SK-N-SH (cell line): ENCODE data around the gene MSANTD7. TPM values are rescaled to one million over a fixed set of nuclear protein-coding genes. Genes with fewer than 3 reads are reported as not detected.

Experiments
- CTCF ChIA-PET: fragments of 300-600, 350-600 bp; formaldehyde crosslinking; extraction: SDS; loops from one replicate; lab custom pipeline; 2021; lab: Yijun Ruan, JAX
- POLR2A ChIA-PET: fragments of 350-600 bp; sonication (Branson Sonifier 250); formaldehyde crosslinking; extraction: SDS; loops from one replicate; lab custom pipeline; 2020; ENCODE audit warnings: antibody characterized with exemption, inconsistent platforms; lab: Yijun Ruan, JAX
- DNase-seq: peaks from one replicate; pipeline ENCODE4 v3.0.0; 2012
- H2AFZ ChIP-seq: fragments of 200-600 bp; sonication (generic); 2 replicates; pipeline ENCODE4 v1.8.1; 2016; ENCODE audit warnings: antibody characterized with exemption, mild to moderate bottlenecking, low read depth
- H3F3A ChIP-seq: fragments of 200-600 bp; sonication (generic); replicated peaks from 2 replicates; pipeline ENCODE3; 2016; ENCODE audit warnings: antibody characterized with exemption, mild to moderate bottlenecking; ENCODE audit not compliant: insufficient read depth
- H3K27ac ChIP-seq, 2 experiments: fragments of 200-500 bp in 1 of 2; fragments of 200-600 bp in 1 of 2; sonication (Bioruptor generic) in 1 of 2; sonication (generic), shearing (Covaris generic) in 1 of 2; 2 replicates each; pipeline versions ENCODE4 v1.5.1 to v1.6.1; 2014 to 2016; ENCODE audit warnings: low read depth in 2 of 2, inconsistent platforms in 1 of 2, low read length in 1 of 2, mild to moderate bottlenecking in 1 of 2, mixed read lengths in 1 of 2
- H3K27me3 ChIP-seq: fragments of 200-600 bp; sonication (generic), shearing (Covaris generic); 2 replicates; pipeline ENCODE4 v1.6.1; 2016; ENCODE audit warnings: mixed run types; ENCODE audit not compliant: insufficient read depth
- H3K36me3 ChIP-seq, 2 experiments: fragments of 200-500 bp in 1 of 2; fragments of 200-600 bp in 1 of 2; sonication (Bioruptor generic) in 1 of 2; sonication (generic) in 1 of 2; replicated peaks in 1 of 2; 2 replicates each; pipeline versions ENCODE3 to v1.5.1; 2014 to 2016; ENCODE audit warnings: low read length in 1 of 2, mild to moderate bottlenecking in 1 of 2; ENCODE audit not compliant: insufficient read depth in 2 of 2, control insufficient read depth in 1 of 2
- H3K4me1 ChIP-seq, 2 experiments: fragments of 200-500 bp in 1 of 2; fragments of 200-600 bp in 1 of 2; sonication (Bioruptor generic) in 1 of 2; sonication (generic), shearing (Covaris generic) in 1 of 2; 2 replicates each; pipeline versions ENCODE4 v1.5.1 to v1.6.1; 2014 to 2016; ENCODE audit warnings: low read depth in 1 of 2, low read length in 1 of 2, mixed run types in 1 of 2; ENCODE audit not compliant: insufficient read depth in 2 of 2, control insufficient read depth in 1 of 2
- H3K4me2 ChIP-seq: fragments of 200-600 bp; sonication (generic), shearing (Covaris generic); 2 replicates; pipeline ENCODE4 v1.6.1; 2017; ENCODE audit warnings: mixed run types
- H3K4me3 ChIP-seq, 2 experiments: fragments of 200-500 bp in 1 of 2; fragments of 200-600 bp in 1 of 2; sonication (Bioruptor generic) in 1 of 2; sonication (generic), shearing (Covaris generic) in 1 of 2; 2 replicates each; pipeline versions ENCODE4 v1.5.1 to v1.8.1; 2014 to 2016; ENCODE audit warnings: low read depth in 2 of 2, inconsistent platforms in 1 of 2, low read length in 1 of 2, mild to moderate bottlenecking in 1 of 2, mixed read lengths in 1 of 2, moderate library complexity in 1 of 2
- H3K79me2 ChIP-seq: fragments of 200-600 bp; sonication (generic); 2 replicates; pipeline ENCODE4 v1.8.1; 2017; ENCODE audit warnings: mild to moderate bottlenecking; ENCODE audit not compliant: insufficient read depth
- H3K9ac ChIP-seq: fragments of 200-600 bp; sonication (generic); 2 replicates; pipeline ENCODE4 v1.6.1; 2017; ENCODE audit warnings: mixed run types
- H3K9me2 ChIP-seq: fragments of 200-600 bp; sonication (generic); 2 replicates; pipeline ENCODE4 v1.6.1; 2017; ENCODE audit warnings: mixed run types
- H3K9me3 ChIP-seq: fragments of 200-600 bp; sonication (generic); 2 replicates; pipeline ENCODE4 v1.6.1; 2017; ENCODE audit warnings: mixed run types, mild to moderate bottlenecking, moderate library complexity
- H4K20me1 ChIP-seq: fragments of 200-600 bp; sonication (generic); 2 replicates; pipeline ENCODE4 v1.6.1; 2017; ENCODE audit warnings: mild to moderate bottlenecking, mixed run types; ENCODE audit not compliant: insufficient read depth
- CHD2 ChIP-seq: fragments of 150-350 bp; IDR thresholded peaks from 2 replicates; pipeline ENCODE4 v1.6.1; 2018; ENCODE audit warnings: low read length; ENCODE audit not compliant: partially characterized antibody
- CTCF ChIP-seq: fragments of 200-600 bp; sonication (generic); IDR thresholded peaks from 2 replicates; pipeline ENCODE4 v1.6.1; 2017; ENCODE audit warnings: antibody characterized with exemption, mild to moderate bottlenecking, moderate library complexity
- ELF1 ChIP-seq: IDR thresholded peaks from 2 replicates; pipeline ENCODE4 v1.4.0; 2012
- EP300 ChIP-seq, 2 experiments: IDR thresholded peaks; 2 replicates each; pipeline versions ENCODE4 v1.4.0 to v1.6.1; 2012; ENCODE audit warnings: borderline replicate concordance in 1 of 2, low read depth in 1 of 2, low read length in 1 of 2
- IRF3 ChIP-seq: fragments of 150-350 bp; IDR thresholded peaks from 2 replicates; pipeline ENCODE4 v1.6.1; 2016; ENCODE audit warnings: mild to moderate bottlenecking, low read depth, low read length
- NRF1 ChIP-seq: IDR thresholded peaks from 2 replicates; pipeline ENCODE4 v1.6.1; 2012; ENCODE audit warnings: low read depth, mild to moderate bottlenecking, low read length
- PBX3 ChIP-seq: IDR thresholded peaks from 2 replicates; pipeline ENCODE4; 2012
- POLR2AphosphoS5 ChIP-seq: IDR thresholded peaks from 2 replicates; pipeline ENCODE4 v1.6.1; 2012; ENCODE audit warnings: low read depth, low read length
- RAD21 ChIP-seq: IDR thresholded peaks from 2 replicates; pipeline ENCODE4 v1.6.1; 2012; ENCODE audit warnings: mild to moderate bottlenecking, low read length
- RCOR1 ChIP-seq: fragments of 150-350 bp; IDR thresholded peaks from 2 replicates; pipeline ENCODE4 v1.6.1; 2017; ENCODE audit warnings: antibody characterized with exemption, low read length
- REST ChIP-seq: IDR thresholded peaks from 2 replicates; pipeline ENCODE4 v1.6.1; 2012; ENCODE audit warnings: mild to moderate bottlenecking, low read depth, low read length, moderate library complexity
- RXRA ChIP-seq: IDR thresholded peaks from 2 replicates; pipeline ENCODE4 v1.4.0; 2012; ENCODE audit warnings: low read depth, mild to moderate bottlenecking, borderline replicate concordance
- SIN3A ChIP-seq: IDR thresholded peaks from 2 replicates; pipeline ENCODE4 v1.6.1; 2012; ENCODE audit warnings: low read depth, mild to moderate bottlenecking, low read length, moderate library complexity, borderline replicate concordance
- TEAD4 ChIP-seq: IDR thresholded peaks from 2 replicates; pipeline ENCODE4 v1.4.0; 2012; ENCODE audit warnings: mild to moderate bottlenecking, borderline replicate concordance; ENCODE audit not compliant: insufficient read depth
- ZBTB33 ChIP-seq: IDR thresholded peaks from 2 replicates; pipeline ENCODE4 v1.4.0; 2012; ENCODE audit warnings: low read depth, borderline replicate concordance
- WGBS: methylation state at CpG from one replicate; pipeline ENCODE4 v1.1.6; 2017; ENCODE audit warnings: low lambda C conversion rate; 5-methylcytosine and 5-hydroxymethylcytosine counted together
- polyA plus RNA-seq, 3 experiments: library from polyadenylated mRNA; depleted of rRNA; stranded (reverse); fragments of >200 nt; gene quantifications; 2 replicates each; pipeline ENCODE4 v1.2.3, GENCODE V29; 2012

The MSANTD7 gene
- polyA plus RNA-seq, 1 of the 3 experiments (the other 2 are of a cell fraction): 3.2 TPM

- TF ChIP-seq RXRA: no peak
These were observed 20.3 kb downstream of the MSANTD7 start (continued) for GRCh38 chr10:14858338-14858960.

GRCh38 chr10:14859043-14859442 is 20.9 kb downstream of the MSANTD7 start:
- Histone ChIP-seq H2AFZ (no peak overlapping the region), H3K27me3 (no peaks in the 10 kb centered on the region), H3K9ac (no peak overlapping the region), H3K4me1 (no peaks in the 10 kb centered on the region; a peak in 2 of 4 replicates), H3K27ac (no peak overlapping the region), H3K9me2 (no peaks in the 10 kb centered on the region), H3K36me3 (peaks cover 19 to 32% of the 10 kb centered on the region in 2 experiments), H3K79me2 (no peaks in the 10 kb centered on the region), H3K9me3 (no peaks in the 10 kb centered on the region), H4K20me1 (no peaks in the 10 kb centered on the region), H3F3A (no peaks in the 10 kb centered on the region), H3K4me3 (no peak overlapping the region), H3K4me2 (no peak overlapping the region)
- DNase-seq: no peak
- CTCF ChIA-PET: no interaction called here
- POLR2A ChIA-PET: no interaction called here
- 93% methylated on average over 5 of the region's 5 CpGs for WGBS
- TF ChIP-seq NRF1: no peak
- TF ChIP-seq, all 33 proteins: peak for 0

GRCh38 chr10:14859775-14860174 is 21.7 kb downstream of the MSANTD7 start:
- Histone ChIP-seq H3K4me2 (no peak overlapping the region), H3K9me2 (no peaks in the 10 kb centered on the region), H3K4me1 (no peaks in the 10 kb centered on the region; a peak in 2 of 4 replicates), H3K9me3 (no peaks in the 10 kb centered on the region), H4K20me1 (no peaks in the 10 kb centered on the region), H2AFZ (no peak overlapping the region), H3K27ac (no peak overlapping the region), H3K9ac (no peak overlapping the region), H3K27me3 (no peaks in the 10 kb centered on the region), H3K79me2 (no peaks in the 10 kb centered on the region), H3K4me3 (no peak overlapping the region), H3K36me3 (peaks cover 14 to 25% of the 10 kb centered on the region in 2 experiments), H3F3A (no peaks in the 10 kb centered on the region)
- ChIA-PET CTCF (no interaction called here), POLR2A (no interaction called here)
- no peak for DNase-seq
- TF ChIP-seq CTCF (no peak), EP300 (IDR thresholded peaks at IDR 0.05; ENCODE audit: borderline replicate concordance in 1 of 2, low read depth in 1 of 2, low read length in 1 of 2) (no peak), ZBTB33 (no peak), SIN3A (no peak), PBX3 (no peak), IRF3 (no peak), ELF1 (no peak), CHD2 (no peak), RCOR1 (no peak), POLR2AphosphoS5 (no peak), RXRA (no peak), RAD21 (no peak), TEAD4 (no peak), REST (no peak)
